Measurements from ENCODE around the gene ARHGEF28.

DNA sequence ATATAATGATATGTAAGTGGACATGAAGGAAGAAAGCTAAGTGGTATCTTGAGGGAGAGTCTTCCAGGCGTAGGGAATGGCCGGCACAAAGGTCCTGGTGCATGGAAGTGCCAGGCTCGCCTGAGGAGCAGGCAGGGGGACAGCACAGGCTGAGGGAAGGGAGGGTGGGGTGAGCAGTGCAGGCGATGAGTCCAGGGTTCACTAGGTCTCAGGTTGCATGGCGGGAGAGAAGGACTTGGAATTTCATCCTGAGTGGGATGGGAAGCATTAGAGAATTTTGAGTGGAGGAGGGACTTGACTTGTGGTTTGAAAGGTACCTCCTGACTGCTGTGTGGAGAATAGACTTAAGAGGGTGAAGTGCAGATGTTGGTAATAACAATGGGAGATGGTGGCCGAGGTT, 268.9 kb downstream of the ARHGEF28 start:
- no peak for TF ChIP-seq POLR2A (IDR thresholded peaks at IDR 0.05)
- TF ChIP-seq, protein P1, sequence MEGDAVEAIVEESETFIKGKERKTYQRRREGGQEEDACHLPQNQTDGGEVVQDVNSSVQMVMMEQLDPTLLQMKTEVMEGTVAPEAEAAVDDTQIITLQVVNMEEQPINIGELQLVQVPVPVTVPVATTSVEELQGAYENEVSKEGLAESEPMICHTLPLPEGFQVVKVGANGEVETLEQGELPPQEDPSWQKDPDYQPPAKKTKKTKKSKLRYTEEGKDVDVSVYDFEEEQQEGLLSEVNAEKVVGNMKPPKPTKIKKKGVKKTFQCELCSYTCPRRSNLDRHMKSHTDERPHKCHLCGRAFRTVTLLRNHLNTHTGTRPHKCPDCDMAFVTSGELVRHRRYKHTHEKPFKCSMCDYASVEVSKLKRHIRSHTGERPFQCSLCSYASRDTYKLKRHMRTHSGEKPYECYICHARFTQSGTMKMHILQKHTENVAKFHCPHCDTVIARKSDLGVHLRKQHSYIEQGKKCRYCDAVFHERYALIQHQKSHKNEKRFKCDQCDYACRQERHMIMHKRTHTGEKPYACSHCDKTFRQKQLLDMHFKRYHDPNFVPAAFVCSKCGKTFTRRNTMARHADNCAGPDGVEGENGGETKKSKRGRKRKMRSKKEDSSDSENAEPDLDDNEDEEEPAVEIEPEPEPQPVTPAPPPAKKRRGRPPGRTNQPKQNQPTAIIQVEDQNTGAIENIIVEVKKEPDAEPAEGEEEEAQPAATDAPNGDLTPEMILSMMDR (IDR thresholded peaks at IDR 0.05 in 4 of 5, conservative IDR thresholded peaks at IDR 0.05 in 1 of 5): no peak
